GM10847 (cell line): Measurements from ENCODE around the gene EPM2AIP1.

Source experiments
- POLR2A ChIP-seq: IDR thresholded peaks from 2 replicates; pipeline ENCODE4 v1.6.1; 2011; ENCODE audit not compliant: insufficient read length; ENCODE audit errors: extremely low read depth

The EPM2AIP1 gene

GRCh38 chr3:36937492-36937891 lies 55.4 kb downstream of the EPM2AIP1 start:
- TF ChIP-seq POLR2A = no peak
